Heart left ventricle (tissue), 13 donors: ENCODE results near the gene HCCS.

Source experiments
- CTCF ChIP-seq, 12 donors: fragments of 200-600 bp; sonication (generic) in 4 of 12; IDR thresholded peaks; one replicate each; pipeline versions ENCODE4 v1.5.0 to v1.8.0; 2018 to 2022; ENCODE audit warnings: antibody characterized with exemption in 12 of 12, mild to moderate bottlenecking in 5 of 12
- POLR2A ChIP-seq, 2 donors: fragments of 450-650 bp; IDR thresholded peaks; one replicate each; pipeline ENCODE4 v1.6.1; 2017; ENCODE audit warnings: antibody characterized with exemption in 2 of 2, mild to moderate bottlenecking in 2 of 2, moderate library complexity in 2 of 2
- donor health status: ischemic (EF 13 %, LVEDD 7.1; RV severe dilation, severe dysfunction).
- donor health status: DM: no; HTN: yes; CAD: no.
- donor health status: DM: no; HTN: no; CAD: no.
- donor health status: ischemic (EF 25% LVEDD 6.9; RV normal size, moderate dysfunction).
- donor health status: ischemic (EF 25% LVEDD 5.7; RV mildly dilated, moderate dysfunction).
- donor health status: ischemic (EF 35%, LVEDD 5.7; RV mildly dilated, moderate dysfunction).
- donor health status: nonischemic (EF 11% LVEDD 7.7; RV severe dilation, severe dysfunction).
- donor health status: DM: yes; HTN: yes; CAD: no.
- donor health status: PGD.
- donor health status: ischemic (EF 29% LVEDD 5.4; RV normal size, mild dysfunction).
- donor health status: nonischemic (EF 23%, LVEDD 6.1; RV moderate dilation, normal function).

DNA sequence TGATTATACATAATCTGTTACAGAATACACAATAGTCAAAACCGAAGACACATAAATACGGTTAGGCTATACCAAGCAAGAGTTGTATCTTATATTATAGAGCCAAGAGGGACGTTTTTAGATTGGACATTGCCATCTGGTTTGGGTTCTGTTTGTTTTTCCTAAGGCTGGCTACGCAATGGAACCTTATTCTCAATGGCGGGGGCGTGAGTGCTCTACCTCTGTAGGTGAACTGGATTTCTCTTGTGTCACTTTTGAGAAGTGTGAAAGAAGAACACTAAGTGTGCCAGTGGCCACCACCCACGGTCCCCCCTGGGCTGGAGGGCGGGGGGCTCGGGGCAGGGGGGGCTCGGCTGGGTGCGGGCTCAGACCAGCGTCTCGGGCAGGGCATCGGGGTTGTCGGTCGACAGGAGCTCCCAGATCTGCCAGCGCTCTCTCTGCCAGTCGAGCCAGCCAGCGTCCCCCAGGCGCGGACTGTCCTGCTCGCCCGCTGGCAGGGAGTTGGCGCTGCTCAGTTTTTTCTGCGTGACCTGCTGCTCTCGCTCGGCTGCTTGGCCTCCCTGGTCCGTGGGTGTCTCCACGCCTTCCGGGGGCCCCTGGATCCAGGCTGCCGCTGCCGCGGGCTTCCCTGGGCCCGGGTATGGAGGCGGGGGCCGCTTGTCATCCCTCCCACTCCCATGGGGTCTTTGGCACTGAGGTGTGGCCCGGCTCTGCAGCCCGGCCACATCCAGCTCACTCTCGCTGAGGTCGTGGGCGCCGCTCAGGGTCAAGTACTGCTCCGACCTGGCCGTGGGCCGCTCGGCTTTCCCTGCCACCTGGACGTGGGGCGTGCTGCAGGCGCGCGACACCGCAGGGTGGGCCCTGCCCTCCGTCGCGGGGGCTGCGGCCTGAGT, 27.6 kb downstream of the HCCS start:
- TF ChIP-seq CTCF (IDR thresholded peaks at IDR 0.05) (no peak), POLR2A (IDR thresholded peaks at IDR 0.05) (no peak)
